Measurements from ENCODE around the gene RBM19.

- TF ChIP-seq CTCF (IDR thresholded peaks at IDR 0.05; ENCODE audit: extremely low read depth in 1 of 2, insufficient read depth in 1 of 2, low read depth in 1 of 2, low read length in 2 of 2): no peak
- no peak for TF ChIP-seq POLR2A (IDR thresholded peaks at IDR 0.05; ENCODE audit: low read depth, low read length)
- TF ChIP-seq MYC (IDR thresholded peaks at IDR 0.05; ENCODE audit: low read depth, low read length): no peak
- TF ChIP-seq POLR2AphosphoS5 (IDR thresholded peaks at IDR 0.05; ENCODE audit: insufficient read depth, low read depth, low read length): no peak
- TF ChIP-seq MAX (IDR thresholded peaks at IDR 0.05; ENCODE audit: insufficient read depth, insufficient read length): no peak
These were observed 132.7 kb downstream of the RBM19 start for GRCh38 chr12:113833422-113833821.

All from endothelial cell of umbilical vein (primary cell).